ENCODE results near the gene RDH5. TPM values are rescaled to one million over a fixed set of nuclear protein-coding genes. Genes with fewer than 3 reads are reported as not detected.

Gene RDH5
- 3.9 TPM for total RNA-seq

GRCh38 chr12:55720071-55720564 lies at the start of gene RDH5:
Gene RDH5 (plus strand): TSS chr12:55720393. CDS start chr12:55721185, 792 bp downstream.

GRCh38 chr12:55707841-55708694 lies 12.1 kb upstream of the RDH5 start, which contains the start of gene ITGA7:
Gene ITGA7 (minus strand): TSS chr12:55707904. CDS start chr12:55707682, 222 bp downstream.

GRCh38 chr12:55715833-55716581 lies 4.2 kb upstream of the RDH5 start, which contains the start of gene BLOC1S1:
Gene BLOC1S1 (plus strand): TSS chr12:55716046. CDS start chr12:55716052, 6 bp downstream.

GRCh38 chr12:55728939-55729818 lies 9.0 kb downstream of the RDH5 start, which contains the start of gene CD63:
Gene CD63 (minus strand): TSS chr12:55729009. CDS start chr12:55728341, 668 bp downstream.

GRCh38 chr12:55742719-55743405 lies 22.7 kb downstream of the RDH5 start, which contains the start of gene GDF11:
Gene GDF11 (plus strand): TSS chr12:55743122. CDS start chr12:55743317, 195 bp downstream.

Small RNA genes within 50 kb of the gene (small RNA-seq; reads per million reads assigned to genes)
- gene AC009779.1 (not detected), gene RF00017 (not detected)

Other genes starting within 250 kb of the RDH5 start
- gene OR6C68, start 228.0 kb upstream of the RDH5 start, total RNA-seq = not detected
- not detected for gene OR6C4, start 170.8 kb upstream of the RDH5 start, total RNA-seq
- gene OR2AP1, start 147.9 kb upstream of the RDH5 start, total RNA-seq = not detected
- gene OR10P1, start 83.5 kb upstream of the RDH5 start, total RNA-seq = not detected
- 14.5 TPM for gene ITGA7, start 12.5 kb upstream of the RDH5 start, total RNA-seq
- gene BLOC1S1, start 4.3 kb upstream of the RDH5 start, total RNA-seq = 27.7 TPM
- gene CD63, start 8.6 kb downstream of the RDH5 start, total RNA-seq = 303 TPM
- gene GDF11, start 22.7 kb downstream of the RDH5 start, total RNA-seq = 12.7 TPM
- gene SARNP, start 97.3 kb downstream of the RDH5 start, total RNA-seq = 75.2 TPM
- 8.5 TPM for gene ORMDL2, start 97.6 kb downstream of the RDH5 start, total RNA-seq
- 30.7 TPM for gene DNAJC14, start 109.2 kb downstream of the RDH5 start, total RNA-seq
- not detected for gene MMP19, start 122.5 kb downstream of the RDH5 start, total RNA-seq
- gene PYM1, start 207.5 kb downstream of the RDH5 start, total RNA-seq = 25.1 TPM
- 12.9 TPM for gene DGKA, start 210.8 kb downstream of the RDH5 start, total RNA-seq
- gene PMEL, start 245.6 kb downstream of the RDH5 start, total RNA-seq = 0.69 TPM
- gene CDK2, start 246.4 kb downstream of the RDH5 start, total RNA-seq = 12.7 TPM

All from diencephalon (tissue), 1 donor.